ENCODE results near the gene MON1A.

DNA sequence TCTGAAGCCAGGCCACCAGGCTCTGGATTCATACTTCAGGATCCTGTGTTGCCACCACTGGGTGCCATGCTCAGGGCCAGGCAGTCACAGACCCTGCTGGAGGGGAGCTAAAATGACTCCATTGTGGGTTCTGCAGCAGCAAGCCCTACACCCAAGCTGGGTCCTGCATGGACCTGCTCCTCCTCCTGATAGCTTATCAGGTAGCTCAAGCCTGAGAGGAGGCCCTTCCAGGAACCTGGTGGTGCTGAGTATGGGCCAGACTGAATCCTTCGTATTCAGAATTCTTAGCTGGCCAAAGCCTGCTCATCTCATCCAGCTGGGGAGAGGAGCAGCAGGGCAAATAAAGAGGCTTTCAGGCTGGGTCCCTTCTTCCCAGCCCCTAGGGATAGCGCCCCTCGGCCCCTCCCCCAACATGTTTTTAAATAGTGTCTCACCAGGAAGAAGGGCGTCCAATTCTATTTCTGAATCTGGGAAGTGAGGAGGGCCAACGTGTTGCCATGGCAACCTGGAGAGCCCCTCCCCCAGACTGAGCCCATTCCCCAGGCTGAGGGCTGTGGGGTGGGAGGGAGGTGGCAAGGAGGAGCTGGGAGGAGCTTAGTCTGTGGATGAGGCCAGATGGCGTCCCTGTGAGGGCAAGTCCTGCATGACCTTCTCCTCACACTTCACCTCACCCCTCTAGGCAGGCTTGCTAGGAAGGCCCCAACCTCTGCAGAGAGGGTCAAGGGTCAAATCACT, 48.9 kb downstream of the MON1A start:
- TF ChIP-seq KDM1A (IDR thresholded peaks at IDR 0.05; ENCODE audit: borderline replicate concordance, low read length) (no peak), CTCF (IDR thresholded peaks at IDR 0.05; ENCODE audit: control extremely low read depth in 1 of 3, insufficient read depth in 1 of 3, low read depth in 1 of 3, low read length in 3 of 3) (no peak)
